Tibial nerve (tissue), 4 donors: ENCODE results near the gene MYO15B. TPM values are rescaled to one million over a fixed set of nuclear protein-coding genes. Genes with fewer than 3 reads are reported as not detected.

Experiments
- DNase-seq, 2 donors: peaks; one replicate each; pipeline ENCODE4 v3.0.0-alpha.2; 2019; ENCODE audit warnings: low spot score in 2 of 2
- H3K27ac ChIP-seq, 4 donors: fragments of 200-600 bp; sonication (generic) in 3 of 4; one replicate each; pipeline ENCODE4 v1.5.1; 2017 to 2019; ENCODE audit warnings: mild to moderate bottlenecking in 1 of 4
- H3K27me3 ChIP-seq, 2 donors: fragments of 200-600 bp; sonication (generic) in 1 of 2; one replicate each; pipeline versions ENCODE4 v1.5.1 to v1.6.0; 2017 to 2019
- H3K36me3 ChIP-seq, 3 donors: fragments of 200-600 bp; sonication (generic); one replicate each; pipeline ENCODE4 v1.5.1; 2018 to 2019
- H3K4me1 ChIP-seq, 4 donors: fragments of 200-600 bp; sonication (generic) in 3 of 4; one replicate each; pipeline ENCODE4 v1.5.1; 2017 to 2019
- H3K4me3 ChIP-seq, 4 donors: fragments of 200-600 bp; sonication (generic) in 3 of 4; one replicate each; pipeline ENCODE4 v1.5.1; 2017 to 2019; ENCODE audit warnings: mild to moderate bottlenecking in 1 of 4, moderate library complexity in 1 of 4
- H3K9me3 ChIP-seq, 4 donors: fragments of 200-600 bp; sonication (generic) in 3 of 4; one replicate each; pipeline ENCODE4 v1.5.1; 2017 to 2019
- CTCF ChIP-seq, 5 experiments: fragments of 200-600 bp in 3 of 5; fragments of 450-650 bp in 2 of 5; sonication (generic) in 3 of 5; IDR thresholded peaks; one replicate each; pipeline ENCODE4 v1.5.1; 2016 to 2019; ENCODE audit warnings: antibody characterized with exemption in 5 of 5, mild to moderate bottlenecking in 3 of 5, moderate library complexity in 2 of 5
- EP300 ChIP-seq, 2 donors: sonication (generic); formaldehyde crosslinking; IDR thresholded peaks; one replicate each; pipeline ENCODE4 v1.6.1; 2017; ENCODE audit warnings: antibody characterized with exemption in 2 of 2, mild to moderate bottlenecking in 1 of 2
- POLR2A ChIP-seq, 2 donors: fragments of 450-650 bp; IDR thresholded peaks; one replicate each; pipeline ENCODE4 v1.6.1; 2017; ENCODE audit warnings: antibody characterized with exemption in 2 of 2, mild to moderate bottlenecking in 2 of 2, moderate library complexity in 2 of 2
- WGBS, 2 donors: methylation state at CpG; one replicate each; pipeline ENCODE4 v1.1.5; 2018; 5-methylcytosine and 5-hydroxymethylcytosine counted together
- total RNA-seq, 4 donors: library from RNA; depleted of rRNA; stranded (reverse); fragments of >200 nt; gene quantifications; one replicate each; pipeline ENCODE4 v1.1.0, GENCODE V29; 2016

The MYO15B gene
- total RNA-seq, 4 donors from 2014 or later = 150 to 327 (median 278) TPM

- no peak for TF ChIP-seq EP300 (IDR thresholded peaks at IDR 0.05)
- no peak for TF ChIP-seq POLR2A (IDR thresholded peaks at IDR 0.05)
- no peak for TF ChIP-seq CTCF (IDR thresholded peaks at IDR 0.05)
- Histone ChIP-seq H3K36me3 (no peaks in the 10 kb centered on the region), H3K4me3 (no peak overlapping the region), H3K9me3 (no peaks in the 10 kb centered on the region), H3K4me1 (peaks cover 0 to 7% (median 0%) of the 10 kb centered on the region in 4 donors), H3K27me3 (no peaks in the 10 kb centered on the region), H3K27ac (no peak overlapping the region)
- DNase-seq = no peak
- 78 to 85% methylated on average over 8 of the region's 8 CpGs for WGBS, 2 donors
These were observed 34.1 kb upstream of the MYO15B start for GRCh38 chr17:75553295-75554110.

GRCh38 chr17:75555679-75556153 lies 31.9 kb upstream of the MYO15B start:
- Histone ChIP-seq H3K27me3 (no peaks in the 10 kb centered on the region), H3K4me3 (no peak overlapping the region), H3K27ac (no peak overlapping the region), H3K36me3 (no peaks in the 10 kb centered on the region), H3K4me1 (peaks cover 0 to 7% (median 0%) of the 10 kb centered on the region in 4 donors), H3K9me3 (no peaks in the 10 kb centered on the region)
- no peak for TF ChIP-seq POLR2A (IDR thresholded peaks at IDR 0.05)
- TF ChIP-seq CTCF (IDR thresholded peaks at IDR 0.05) = no peak
- no peak for TF ChIP-seq EP300 (IDR thresholded peaks at IDR 0.05)
- 88 to 91% methylated on average over 21 of the region's 21 CpGs for WGBS, 2 donors
- DNase-seq = no peak

GRCh38 chr17:75557075-75557851 lies 30.3 kb upstream of the MYO15B start:
- H3K9me3 ChIP-seq = no peaks in the 10 kb centered on the region
- DNase-seq = no peak
- no peaks in the 10 kb centered on the region for H3K36me3 ChIP-seq
- no peaks in the 10 kb centered on the region for H3K27me3 ChIP-seq
- no peak overlapping the region for H3K27ac ChIP-seq
- no peak overlapping the region for H3K4me3 ChIP-seq
- peaks cover 0 to 7% (median 0%) of the 10 kb centered on the region in 4 donors for H3K4me1 ChIP-seq
- TF ChIP-seq POLR2A (IDR thresholded peaks at IDR 0.05) = no peak
- 43 to 54% methylated on average over 8 to 11 of the region's 15 CpGs for WGBS, 2 donors

- Histone ChIP-seq H3K27ac (no peak overlapping the region), H3K4me1 (peaks cover 0 to 7% (median 0%) of the 10 kb centered on the region in 4 donors), H3K9me3 (no peaks in the 10 kb centered on the region), H3K27me3 (no peaks in the 10 kb centered on the region), H3K36me3 (peaks cover 0 to 6% (median 0%) of the 10 kb centered on the region in 3 donors), H3K4me3 (no peak overlapping the region)
- 86 to 94% methylated on average over 6 to 16 of the region's 18 CpGs for WGBS, 2 donors
- no peak for DNase-seq
- no peak for TF ChIP-seq EP300 (IDR thresholded peaks at IDR 0.05)
- no peak for TF ChIP-seq CTCF (IDR thresholded peaks at IDR 0.05)
- TF ChIP-seq POLR2A (IDR thresholded peaks at IDR 0.05) = no peak
These were observed 29.5 kb upstream of the MYO15B start for GRCh38 chr17:75557852-75558665.
